Spleen (tissue), 7 donors: ENCODE data around the gene GPR21.

Experiments
- CTCF ChIP-seq, 11 experiments: fragments of 200-600 bp in 7 of 11; fragments of 450-650 bp in 4 of 11; sonication (generic) in 4 of 11; IDR thresholded peaks in 8 of 11; conservative IDR thresholded peaks in 3 of 11; 1 replicate in 7 of 11; 2 replicates in 4 of 11; pipeline versions ENCODE4 v1.4.0 to v1.8.0; 2016 to 2021; ENCODE audit warnings: antibody characterized with exemption in 11 of 11, inconsistent platforms in 4 of 11, mild to moderate bottlenecking in 1 of 11
- POLR2A ChIP-seq, 3 donors: fragments of 450-650 bp; IDR thresholded peaks; one replicate each; pipeline ENCODE4 v1.5.1; 2017; ENCODE audit warnings: antibody characterized with exemption in 3 of 3, mild to moderate bottlenecking in 1 of 3
- POLR2AphosphoS5 ChIP-seq, 3 donors: sonication (generic); formaldehyde crosslinking; IDR thresholded peaks; one replicate each; pipeline ENCODE4 v1.5.1; 2017; ENCODE audit warnings: antibody characterized with exemption in 3 of 3
- donor health status: DM: no; HTN: no; CAD: no; lungs with moderate emphysema.
- donor health status: DM: no; HTN: no; CAD: no.
- donor health status: DM: no; HTN: no; CAD: no.

- TF ChIP-seq POLR2A (IDR thresholded peaks at IDR 0.05), result no peak
- no peak for TF ChIP-seq CTCF (IDR thresholded peaks at IDR 0.05 in 8 of 11, conservative IDR thresholded peaks at IDR 0.05 in 3 of 11)
- TF ChIP-seq POLR2AphosphoS5 (IDR thresholded peaks at IDR 0.05), result no peak
Observed at GRCh38 chr9:123003466-123003865, 30.0 kb upstream of the GPR21 start.
